A204.1 (cell line): ENCODE measurements around the gene MYLK.

Experiments used
- FAIRE-seq: peaks from 2 replicates; lab custom pipeline; 2012; peaks lifted over from hg19 to GRCh38; lab: Jason Lieb, UNC

MYLK gene

DNA sequence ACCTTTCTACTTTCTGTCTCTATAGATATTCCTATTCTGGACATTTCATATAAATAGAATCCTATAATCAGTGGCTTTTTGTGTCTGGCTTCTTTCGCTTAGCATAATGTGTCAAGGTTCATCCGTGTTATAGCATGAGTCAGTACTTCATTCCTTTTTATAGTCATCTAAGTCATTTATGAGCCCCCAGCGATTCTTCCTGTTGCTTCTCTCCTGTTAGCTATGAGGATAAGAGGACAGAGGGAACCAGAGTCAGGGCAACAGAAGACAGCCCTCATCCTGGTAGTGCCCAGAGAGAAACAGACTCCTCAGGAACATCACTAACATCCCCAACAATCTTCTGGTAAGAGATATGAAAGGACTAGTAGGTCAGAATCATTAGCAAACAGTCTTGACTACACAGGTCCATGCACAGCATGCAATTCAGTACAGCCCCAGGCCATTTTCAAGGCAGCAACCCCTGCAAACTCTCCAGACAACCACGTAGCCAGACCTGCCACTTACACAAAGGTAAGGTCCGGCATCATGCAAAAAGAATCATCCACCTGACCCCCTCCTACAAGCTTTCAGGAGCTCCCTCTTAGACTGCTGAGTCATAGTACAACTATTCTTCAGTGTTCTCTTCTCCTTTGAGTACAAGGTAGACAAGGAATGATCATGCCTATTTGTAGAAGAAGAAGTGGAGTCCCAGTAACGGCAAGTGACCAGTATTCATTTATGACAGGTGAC is 91.5 kb downstream of the MYLK start:
- no peak for FAIRE-seq

DNA sequence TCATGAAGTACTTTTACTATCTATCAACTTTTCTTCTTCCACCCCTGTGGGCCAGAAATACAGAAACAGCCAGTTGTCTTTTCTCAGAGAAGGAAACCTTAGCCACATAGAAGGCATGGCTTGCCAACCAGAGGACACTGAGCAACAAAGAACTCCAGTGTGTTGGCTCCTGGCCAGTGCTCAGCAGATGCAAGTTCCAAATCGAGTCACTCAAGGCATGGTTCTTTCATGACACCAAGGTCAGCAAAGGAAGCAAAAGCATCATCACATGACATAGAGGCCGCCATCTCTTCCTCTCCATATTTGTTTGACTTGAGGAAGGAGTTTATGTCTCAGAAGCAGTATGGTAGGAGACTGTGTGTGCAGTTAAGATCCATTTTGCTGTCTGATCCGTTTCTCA is 92.2 kb downstream of the MYLK start:
- FAIRE-seq: no peak

DNA sequence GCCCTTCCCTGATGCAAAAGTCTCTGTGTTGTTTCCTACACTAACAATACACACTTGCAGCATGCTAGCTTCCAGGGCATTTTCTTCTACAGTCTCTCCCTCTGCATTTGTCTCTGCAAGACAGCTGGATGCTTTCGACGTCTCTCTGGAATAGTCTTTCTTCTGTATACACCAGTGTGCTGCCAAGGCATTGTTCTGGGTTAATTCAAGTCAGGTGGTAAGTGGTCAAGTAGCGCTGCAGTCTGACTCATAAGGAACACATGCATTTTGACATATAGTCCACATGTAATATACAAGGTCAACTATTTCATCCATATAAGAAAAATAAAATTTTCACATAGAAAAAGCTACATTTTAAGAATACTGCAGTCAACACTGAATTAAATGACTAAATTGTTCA is 92.7 kb downstream of the MYLK start:
- no peak for FAIRE-seq

- no peak for FAIRE-seq
Measured at GRCh38 chr3:123791073-123791370, 93.1 kb downstream of the MYLK start.

DNA sequence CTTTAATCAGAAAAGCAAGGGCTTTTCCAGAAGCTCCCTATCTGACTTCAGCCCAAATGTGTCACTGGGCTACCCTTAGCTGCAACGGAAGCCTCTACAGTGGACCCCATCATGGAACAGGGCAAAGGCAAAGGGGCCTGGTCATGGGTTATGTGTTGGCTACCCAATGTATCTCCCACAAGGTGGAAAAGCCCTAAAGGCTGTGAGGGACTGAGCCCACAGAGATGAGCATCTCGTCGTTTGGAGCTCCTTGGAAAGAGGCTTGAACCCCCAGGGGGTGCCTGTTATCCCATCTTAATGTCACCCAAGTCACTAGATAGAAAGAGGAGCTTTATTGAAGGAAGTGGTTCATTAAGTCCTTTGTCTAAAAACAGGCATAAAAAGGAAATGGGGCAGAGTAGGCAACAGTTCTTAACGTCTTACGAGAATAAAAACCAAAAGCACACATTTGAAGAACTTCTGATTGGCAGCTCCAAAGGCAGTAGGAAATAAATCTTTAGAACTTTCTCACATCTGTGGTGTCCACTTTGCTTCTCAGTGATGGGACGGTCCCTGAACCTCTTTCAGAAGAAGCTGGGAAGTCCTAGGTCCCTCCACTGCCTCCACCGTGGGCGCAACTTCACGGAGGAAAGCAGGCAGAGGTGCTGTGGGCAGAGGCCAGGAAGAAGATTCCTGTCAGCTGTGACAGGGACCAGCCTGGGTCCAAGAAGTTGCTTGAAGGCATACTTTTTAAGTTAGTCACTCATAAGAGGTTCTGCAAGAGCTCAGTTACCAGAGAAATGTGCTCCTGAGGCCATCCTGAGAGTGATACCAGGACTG is 93.7 kb downstream of the MYLK start:
- FAIRE-seq: no peak

DNA sequence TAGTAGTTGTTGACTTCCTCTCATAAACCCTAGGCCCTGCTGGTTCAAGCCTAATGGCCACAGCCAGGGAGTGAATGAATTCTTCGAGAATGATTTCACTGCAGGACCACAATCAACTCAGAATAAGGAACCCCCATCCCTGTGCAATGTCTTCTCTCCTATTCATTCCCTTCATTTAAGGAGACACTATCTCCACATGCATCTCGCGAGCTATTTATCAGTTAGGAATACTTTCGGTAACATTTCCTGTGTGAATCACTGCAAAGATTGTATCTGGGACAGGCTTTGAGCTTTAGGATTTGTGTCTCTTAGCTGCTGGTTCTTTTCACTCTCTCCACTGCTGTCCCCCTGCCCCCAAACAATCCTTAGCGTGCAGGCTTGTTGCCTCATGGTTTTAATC is 94.4 kb downstream of the MYLK start:
- no peak for FAIRE-seq

DNA sequence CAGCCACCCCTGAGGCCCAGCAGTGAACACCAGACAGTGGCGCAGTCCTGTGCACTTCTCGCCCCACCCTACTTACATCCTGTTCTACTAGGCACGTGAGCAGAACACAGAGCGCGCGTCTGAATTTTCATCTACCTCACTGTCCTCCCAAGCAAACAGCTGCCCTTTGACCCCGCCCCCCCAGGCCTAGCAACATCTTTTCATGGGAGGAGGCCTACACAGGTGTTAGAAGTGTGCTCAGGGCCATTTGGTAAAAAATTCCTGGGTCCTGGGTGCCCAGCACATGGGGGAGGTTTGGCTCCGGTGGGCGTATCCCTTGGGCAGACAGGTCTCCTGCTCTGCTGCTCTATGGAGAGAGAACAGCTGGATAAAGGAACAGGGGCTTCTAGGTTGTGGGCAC is 95.0 kb downstream of the MYLK start:
- FAIRE-seq: no peak

GRCh38 chr3:123788710-123789109 is 95.4 kb downstream of the MYLK start:
- no peak for FAIRE-seq

DNA sequence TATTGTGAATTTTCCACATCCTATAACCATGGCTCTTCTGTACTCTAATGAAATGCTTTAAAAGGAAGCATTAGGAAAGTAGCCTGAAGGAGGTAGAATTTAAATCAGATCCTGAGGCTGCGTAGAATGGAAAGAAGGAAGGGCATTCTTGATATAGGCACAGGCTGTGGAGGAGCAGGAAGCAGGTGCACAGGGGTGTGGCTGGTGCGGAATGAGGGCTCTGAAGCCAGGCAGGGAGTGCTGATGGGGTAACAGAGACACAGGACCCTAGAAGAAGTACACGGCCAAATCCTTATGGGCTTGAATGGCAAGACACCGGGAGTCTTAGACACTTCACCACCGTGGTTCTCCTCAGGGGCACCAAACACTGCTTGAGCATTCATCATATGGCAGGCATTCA is 97.0 kb downstream of the MYLK start:
- no peak for FAIRE-seq

DNA sequence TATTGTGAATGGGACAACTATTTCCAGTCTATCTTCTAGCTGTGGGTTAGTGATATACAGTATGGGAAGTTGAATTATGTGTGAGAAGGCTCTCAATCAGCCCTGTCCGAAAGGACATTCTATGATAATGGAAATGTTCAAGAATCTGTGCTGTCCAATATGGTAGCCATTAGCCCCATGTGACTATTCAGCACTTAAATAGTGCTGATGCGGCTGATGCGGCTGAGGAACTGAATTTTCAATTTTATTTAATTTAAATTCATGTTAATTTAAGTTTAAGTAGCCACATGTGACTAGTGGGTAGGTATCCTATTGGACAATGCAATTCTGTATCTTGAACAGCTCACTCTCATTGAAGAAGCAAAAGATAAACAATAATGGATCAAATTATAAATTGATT is 98.5 kb downstream of the MYLK start:
- no peak for FAIRE-seq

- FAIRE-seq: no peak
Measured at GRCh38 chr3:123783811-123784210, 100.3 kb downstream of the MYLK start.

DNA sequence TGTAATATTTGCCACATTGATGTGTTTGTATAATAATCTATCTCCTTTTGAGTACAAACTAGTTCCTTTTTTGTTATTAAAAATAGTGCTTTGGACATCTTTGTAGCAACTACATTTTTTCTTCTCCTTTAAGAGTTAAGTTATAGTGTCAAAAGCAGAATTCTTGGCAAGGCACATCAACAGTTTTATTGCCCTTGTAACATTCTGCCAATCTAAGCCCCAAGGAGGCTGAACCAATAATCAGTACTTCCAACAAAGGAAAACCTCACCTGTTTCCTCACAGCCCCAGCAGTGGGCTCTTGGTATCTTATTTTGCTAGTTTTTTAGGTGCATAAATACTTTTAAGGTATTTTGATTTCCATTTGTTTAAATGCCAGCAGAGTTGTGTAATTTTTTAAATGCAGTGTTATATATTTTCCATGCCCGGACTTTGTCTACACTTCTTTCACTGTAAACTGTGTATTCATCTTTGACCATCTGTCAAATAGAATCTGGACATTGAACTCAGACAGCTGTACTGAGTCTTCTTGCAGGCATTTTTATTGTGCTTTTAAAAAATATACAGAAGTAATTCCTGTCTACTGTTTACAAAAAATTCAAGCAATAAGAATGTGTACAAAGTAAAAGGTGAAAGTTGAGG is 101.0 kb downstream of the MYLK start:
- FAIRE-seq: no peak

DNA sequence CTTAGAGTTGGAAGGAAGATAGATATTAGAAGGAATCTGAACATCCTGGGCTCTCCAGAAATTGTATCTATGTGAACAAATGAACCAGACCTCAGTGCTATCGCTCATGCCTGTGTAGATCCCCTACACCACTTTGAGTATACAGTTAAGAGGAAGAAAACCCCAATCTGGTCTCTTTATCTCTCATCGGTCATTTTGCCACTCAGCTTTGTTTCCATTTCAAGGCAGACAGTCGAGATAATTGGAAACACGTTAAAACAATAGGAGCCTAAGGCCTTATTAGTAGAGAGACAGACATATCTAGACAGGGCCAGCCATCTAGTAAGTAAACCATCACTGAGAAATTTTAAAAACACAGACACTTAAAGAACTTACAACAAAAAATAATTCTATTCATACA is 101.6 kb downstream of the MYLK start:
- no peak for FAIRE-seq

GRCh38 chr3:123781571-123782275 is 102.4 kb downstream of the MYLK start:
- no peak for FAIRE-seq

DNA sequence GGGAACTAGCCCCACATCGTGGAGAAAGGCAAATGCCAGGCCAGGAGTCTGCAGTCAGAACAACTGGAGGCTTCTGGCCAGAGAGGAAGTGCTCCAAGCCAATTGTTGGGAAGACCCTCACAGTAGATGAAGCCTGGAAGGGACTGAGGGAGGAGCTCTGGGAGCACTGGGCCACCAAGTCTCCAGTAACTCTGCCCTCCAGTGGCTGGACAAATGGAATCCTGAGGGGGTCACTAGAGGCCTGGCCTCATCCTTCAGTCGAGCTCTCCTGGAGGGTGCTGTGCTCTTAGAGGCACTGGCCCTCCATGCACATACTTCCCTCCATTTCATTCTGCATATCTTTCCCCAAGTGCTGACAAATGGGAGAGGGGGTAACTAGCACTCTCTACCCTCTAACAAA is 103.0 kb downstream of the MYLK start:
- no peak for FAIRE-seq

DNA sequence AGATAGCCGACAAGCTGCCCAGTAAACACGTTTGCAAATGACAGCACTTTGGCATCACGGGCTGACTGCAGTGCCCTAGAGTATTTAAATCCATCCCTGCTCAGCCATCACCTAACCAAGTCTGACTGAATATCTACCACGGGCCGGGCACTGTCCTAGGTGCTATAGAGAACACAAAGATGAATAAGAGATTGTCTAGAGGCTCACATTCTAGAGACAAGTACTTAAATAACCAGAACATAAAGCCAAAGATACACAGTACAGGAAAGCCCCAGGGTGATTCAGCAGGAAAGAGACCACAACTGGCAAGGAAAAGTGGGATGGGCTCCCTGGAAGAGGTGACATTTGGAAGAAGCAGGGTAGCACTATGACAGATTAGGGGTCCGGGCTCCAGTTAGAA is 103.5 kb downstream of the MYLK start:
- FAIRE-seq: no peak

GRCh38 chr3:123779655-123780231 is 104.4 kb downstream of the MYLK start:
- FAIRE-seq: no peak

GRCh38 chr3:123778991-123779622 is 105.0 kb downstream of the MYLK start:
- no peak for FAIRE-seq

DNA sequence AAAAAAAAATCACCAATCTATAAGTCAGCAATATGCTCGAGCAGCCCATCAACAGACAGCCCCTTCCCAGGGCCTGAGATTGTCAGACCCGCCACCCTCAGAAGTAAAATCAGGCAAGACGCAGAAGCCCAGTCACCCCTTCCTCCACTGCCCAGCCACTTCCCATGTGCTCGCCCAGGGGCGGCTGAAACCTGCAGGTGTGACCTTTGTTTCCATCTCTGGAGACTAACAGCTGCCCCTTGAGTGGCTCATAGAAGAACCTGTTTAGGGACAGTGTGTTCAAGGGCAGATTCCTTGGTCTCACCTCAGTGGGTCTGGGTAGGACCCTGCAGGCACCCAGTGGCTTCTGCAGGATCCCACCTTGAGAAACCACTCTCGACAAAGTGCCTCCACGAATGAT is 105.6 kb downstream of the MYLK start:
- no peak for FAIRE-seq

GRCh38 chr3:123776071-123776782 is 107.9 kb downstream of the MYLK start:
- FAIRE-seq: no peak

- no peak for FAIRE-seq
Measured at GRCh38 chr3:123774474-123774873, 109.7 kb downstream of the MYLK start.
